Neural progenitor cell (in vitro differentiated cells): ENCODE results near the gene ADORA1.

Source experiments
- EZH2 ChIP-seq: fragments of 200-600 bp; sonication (generic); IDR thresholded peaks from 2 replicates; pipeline ENCODE4 v1.6.1; 2017; ENCODE audit warnings: antibody characterized with exemption, mild to moderate bottlenecking, moderate library complexity
- TF ChIP-seq, protein P1 (sequence below): fragments of 200-600 bp; sonication (generic); IDR thresholded peaks from 2 replicates; pipeline ENCODE4 v1.5.1; 2017; ENCODE audit warnings: antibody characterized with exemption, mild to moderate bottlenecking

DNA sequence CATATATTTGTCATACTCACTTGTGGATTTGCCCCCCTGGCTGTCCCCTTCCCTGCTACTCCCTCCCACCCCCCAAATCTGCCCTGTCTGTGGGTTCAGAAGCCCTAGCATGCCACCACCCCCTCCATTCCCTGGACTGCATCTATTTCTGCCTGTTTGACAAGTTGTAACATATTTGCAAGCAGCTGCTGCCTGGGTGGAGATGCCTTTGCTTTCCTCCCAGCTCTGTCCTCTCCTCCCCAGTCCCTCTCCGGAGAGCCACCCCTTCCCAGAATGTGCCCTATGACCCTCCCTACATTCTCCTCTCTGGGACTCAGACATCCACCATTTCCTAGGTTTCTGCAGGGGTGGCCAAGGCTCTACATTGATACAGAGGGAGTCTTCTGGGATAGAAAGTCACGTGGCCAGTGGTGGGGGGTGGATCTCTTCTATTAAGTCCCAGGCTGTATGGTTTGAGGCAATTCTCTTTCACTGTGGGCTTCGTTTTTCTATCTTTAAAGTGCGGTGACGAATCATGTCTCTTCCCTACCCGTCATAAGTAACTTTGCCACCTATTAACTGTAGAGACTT lies 35.7 kb upstream of the ADORA1 start:
- TF ChIP-seq, protein P1, sequence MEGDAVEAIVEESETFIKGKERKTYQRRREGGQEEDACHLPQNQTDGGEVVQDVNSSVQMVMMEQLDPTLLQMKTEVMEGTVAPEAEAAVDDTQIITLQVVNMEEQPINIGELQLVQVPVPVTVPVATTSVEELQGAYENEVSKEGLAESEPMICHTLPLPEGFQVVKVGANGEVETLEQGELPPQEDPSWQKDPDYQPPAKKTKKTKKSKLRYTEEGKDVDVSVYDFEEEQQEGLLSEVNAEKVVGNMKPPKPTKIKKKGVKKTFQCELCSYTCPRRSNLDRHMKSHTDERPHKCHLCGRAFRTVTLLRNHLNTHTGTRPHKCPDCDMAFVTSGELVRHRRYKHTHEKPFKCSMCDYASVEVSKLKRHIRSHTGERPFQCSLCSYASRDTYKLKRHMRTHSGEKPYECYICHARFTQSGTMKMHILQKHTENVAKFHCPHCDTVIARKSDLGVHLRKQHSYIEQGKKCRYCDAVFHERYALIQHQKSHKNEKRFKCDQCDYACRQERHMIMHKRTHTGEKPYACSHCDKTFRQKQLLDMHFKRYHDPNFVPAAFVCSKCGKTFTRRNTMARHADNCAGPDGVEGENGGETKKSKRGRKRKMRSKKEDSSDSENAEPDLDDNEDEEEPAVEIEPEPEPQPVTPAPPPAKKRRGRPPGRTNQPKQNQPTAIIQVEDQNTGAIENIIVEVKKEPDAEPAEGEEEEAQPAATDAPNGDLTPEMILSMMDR = no peak
- no peak for TF ChIP-seq EZH2
